HG02759 (cell line): ENCODE results near the gene MT1A.

Source experiments
- ATAC-seq: cut with Tn5 transposase; IDR thresholded peaks from one replicate; pipeline ENCODE4 v1.9.1; 2021; ENCODE audit warnings: mild to moderate bottlenecking, moderate library complexity; ENCODE audit not compliant: unreplicated experiment

Gene MT1A

DNA sequence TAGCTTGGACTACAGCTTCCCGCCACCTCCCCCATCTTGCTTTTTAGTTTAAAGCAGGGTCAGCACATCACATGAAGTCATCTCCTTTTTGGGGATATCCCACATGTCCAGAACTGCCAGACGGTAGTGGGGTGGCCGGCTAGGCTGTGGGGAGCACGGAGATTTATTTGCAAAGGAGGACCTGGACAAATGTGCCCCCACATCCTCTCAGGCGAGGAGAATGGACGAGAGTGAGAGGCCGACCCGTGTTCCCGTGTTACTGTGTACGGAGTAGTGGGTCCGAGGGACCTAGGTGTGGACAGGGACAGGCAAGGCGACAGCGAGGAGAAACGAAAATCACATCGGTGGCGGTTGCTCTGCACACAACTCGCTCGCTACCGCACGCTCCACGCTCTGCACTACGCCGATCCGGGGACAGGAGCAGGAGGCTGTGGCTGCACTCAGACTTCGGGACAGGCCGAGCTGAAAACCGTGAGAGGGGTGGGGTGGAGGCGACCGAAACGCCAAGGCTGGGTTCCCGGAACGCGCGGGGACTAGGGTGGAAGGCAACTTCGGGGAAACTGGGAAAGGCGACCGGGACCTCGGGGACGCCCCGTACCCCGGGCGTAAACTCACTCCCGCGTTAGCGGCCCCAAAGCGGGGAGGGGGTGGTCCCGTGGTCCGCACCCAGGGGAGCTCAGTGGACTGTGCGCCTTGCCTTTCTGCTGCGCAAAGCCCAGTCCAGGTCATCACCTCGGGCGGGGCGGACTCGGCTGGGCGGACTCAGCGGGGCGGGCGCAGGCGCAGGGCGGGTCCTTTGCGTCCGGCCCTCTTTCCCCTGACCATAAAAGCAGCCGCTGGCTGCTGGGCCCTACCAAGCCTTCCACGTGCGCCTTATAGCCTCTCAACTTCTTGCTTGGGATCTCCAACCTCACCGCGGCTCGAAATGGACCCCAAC lies at the start of gene MT1A:
MT1A (plus strand) TSS at position 853 of the 937 bp plus-strand sequence; CDS start at position 926, 73 bp downstream.
- no peak for ATAC-seq

DNA sequence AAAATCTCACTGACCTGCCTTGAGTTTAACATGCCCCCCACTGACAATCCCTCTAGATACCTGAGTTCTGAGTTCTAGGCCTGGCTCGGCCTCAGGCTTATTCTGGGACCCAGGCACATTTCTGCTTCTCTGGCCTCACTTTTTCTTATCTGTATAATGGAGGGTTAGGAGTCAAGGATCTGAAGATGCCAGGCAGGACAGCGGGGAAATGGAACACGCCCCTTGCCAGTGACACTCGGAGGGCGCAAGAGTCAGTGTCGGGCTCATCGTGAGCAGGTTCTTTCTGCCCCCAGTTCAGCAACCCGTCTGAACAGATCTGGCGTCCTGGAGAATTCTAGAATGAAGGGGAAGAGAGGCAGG lies 49.7 kb upstream of the MT1A start:
- no peak for ATAC-seq

DNA sequence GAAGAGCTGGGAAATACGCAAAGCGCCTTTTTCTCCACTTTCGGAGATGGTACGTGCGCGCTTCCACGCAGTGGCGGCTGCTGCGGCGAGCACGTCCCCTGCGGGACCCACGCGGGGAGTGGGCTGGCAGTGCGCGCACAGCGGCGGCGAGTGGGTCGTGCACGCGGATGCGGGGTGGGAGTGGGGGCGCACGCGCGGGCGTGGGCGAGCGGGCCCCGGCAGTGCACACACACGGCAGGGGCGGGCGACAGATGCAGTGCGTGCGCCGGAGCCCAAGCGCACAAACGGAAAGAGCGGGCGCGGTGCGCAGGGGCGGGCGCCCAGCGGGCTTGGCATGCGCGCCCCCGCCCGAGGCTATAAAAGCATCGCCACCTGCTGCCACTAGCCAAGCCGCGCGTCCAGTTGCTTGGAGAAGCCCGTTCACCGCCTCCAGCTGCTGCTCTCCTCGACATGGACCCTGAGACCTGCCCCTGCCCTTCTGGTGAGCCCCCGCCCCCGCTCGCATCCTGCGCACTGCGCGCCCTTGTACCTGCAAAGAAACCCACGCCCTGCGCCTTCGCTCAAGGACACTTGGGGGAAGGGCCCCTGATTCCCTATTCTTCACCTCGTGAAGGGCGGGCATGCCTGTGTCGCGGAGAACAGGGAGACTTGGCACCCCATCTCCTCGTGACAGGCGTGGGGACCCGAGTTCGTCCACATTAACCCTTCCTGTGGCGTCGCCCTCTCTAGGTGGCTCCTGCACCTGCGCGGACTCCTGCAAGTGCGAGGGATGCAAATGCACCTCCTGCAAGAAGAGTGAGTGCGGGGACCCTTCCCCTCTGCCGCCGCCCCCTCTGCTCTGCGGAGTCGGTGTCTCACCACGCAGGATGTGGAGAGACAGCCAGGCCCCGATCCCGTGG lies 49.1 kb upstream of the MT1A start, which contains the start of gene MT3:
MT3 (plus strand) TSS at position 388 of the 899 bp plus-strand sequence; CDS start at position 451, 63 bp downstream.
- ATAC-seq, result no peak

DNA sequence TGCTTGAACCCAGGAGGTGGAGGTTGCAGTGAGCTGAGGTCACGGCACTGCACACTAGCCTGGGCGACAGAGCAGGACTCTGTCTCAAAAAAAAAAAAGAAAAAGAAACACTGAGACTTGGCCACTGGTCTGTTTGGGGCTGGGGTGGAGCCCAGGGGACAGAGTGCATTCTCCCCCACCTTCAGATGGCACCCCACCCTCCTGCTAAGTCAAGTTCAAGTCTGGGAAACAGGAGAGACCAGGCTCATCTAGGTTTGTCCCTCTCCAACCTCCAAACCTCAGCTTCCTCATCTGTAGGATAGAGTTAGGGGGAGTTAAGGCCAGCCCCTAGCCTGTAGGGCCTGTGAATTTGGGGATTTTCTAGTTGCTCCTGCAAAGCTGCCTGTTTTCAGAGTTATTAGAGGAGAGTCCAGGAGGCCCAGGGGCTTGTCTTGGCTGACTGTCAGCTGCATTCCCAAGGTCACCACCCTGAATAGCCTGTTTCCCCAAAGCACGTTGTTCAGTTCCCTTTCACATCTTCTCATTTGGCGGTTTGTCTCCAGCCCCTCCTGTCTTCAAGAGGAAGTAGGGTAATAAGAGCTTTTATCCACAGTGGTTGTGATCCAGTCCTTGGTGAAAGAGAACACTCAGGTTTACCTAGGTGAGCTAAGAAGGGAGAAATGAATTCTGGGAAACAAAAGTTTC lies 46.9 kb upstream of the MT1A start:
- ATAC-seq, result no peak

DNA sequence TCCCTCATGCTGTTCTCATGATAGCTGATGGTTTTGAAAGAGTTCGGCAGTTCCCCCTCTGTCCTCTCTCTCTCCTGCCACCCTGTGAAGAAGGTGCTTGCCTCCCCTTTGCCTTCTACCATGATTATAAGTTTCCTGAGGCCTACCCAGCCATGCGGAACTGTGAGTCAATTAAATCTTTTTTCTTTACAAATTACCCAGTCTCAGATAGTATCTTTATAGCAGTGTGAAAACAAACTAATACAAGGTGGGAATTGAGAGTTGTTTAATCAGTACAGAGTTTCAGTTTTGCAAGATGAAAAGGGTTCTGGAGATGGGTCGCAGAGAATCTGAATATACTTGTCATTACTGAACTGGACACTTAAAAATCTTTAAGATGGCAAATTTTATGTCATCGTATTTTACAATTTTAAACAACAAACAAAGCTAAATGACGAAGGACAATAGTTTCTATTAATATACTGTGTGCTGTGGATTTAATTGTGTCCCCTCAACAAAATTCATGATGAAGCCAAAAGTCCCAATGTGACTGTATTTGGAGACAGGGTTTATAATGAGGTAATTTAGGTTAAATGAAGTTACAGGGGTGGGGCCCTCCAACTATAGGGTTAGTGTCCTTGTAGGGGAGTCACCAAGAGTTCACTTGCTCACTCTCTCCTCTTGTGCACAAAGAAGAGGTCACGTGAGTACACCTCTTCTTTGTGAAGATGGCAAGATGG lies 44.7 kb upstream of the MT1A start:
- ATAC-seq, result no peak

DNA sequence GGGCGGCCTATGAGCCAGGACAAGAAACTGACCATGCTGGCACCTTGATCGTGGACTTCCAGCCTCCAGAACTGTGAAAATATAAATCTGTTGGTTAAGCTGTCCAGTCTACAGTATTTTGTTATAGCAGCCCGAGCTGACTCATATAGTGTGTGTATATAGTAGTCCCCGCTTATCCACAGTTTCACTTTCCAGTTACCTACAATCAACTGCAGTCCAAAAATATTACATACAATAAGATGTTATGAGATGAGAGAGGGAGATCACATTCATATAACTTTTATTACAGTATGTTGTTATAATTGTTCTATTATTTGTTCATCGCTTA lies 44.2 kb upstream of the MT1A start:
- ATAC-seq, result no peak

DNA sequence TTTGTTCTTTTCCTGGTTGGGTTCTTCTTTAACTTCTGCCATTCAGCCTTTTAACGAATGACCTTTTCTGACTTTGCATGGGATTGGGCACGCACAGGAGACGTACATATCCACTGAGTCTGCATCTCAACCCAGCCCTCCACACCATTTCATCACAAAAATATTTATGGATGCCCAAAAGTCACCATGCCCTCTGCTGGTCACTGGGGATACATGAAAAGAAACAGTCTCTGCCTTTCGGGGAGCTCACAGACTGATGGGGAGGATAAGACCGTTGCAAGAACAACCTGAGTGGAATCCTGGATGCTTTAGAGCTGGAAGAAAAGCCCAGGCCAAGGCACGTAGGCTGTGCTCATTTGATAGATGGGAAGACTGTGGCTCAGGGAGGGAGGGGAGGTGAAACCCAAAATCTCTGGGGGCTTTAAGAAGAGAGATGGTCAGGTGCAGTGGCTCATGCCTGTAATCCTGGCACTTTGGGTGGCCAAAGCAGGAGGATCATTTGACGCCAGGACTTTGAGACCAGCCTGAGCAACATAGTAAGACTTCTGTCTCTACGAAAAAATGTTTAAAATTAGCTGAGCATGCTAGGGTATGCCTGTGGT lies 38.0 kb upstream of the MT1A start:
- ATAC-seq, result no peak

DNA sequence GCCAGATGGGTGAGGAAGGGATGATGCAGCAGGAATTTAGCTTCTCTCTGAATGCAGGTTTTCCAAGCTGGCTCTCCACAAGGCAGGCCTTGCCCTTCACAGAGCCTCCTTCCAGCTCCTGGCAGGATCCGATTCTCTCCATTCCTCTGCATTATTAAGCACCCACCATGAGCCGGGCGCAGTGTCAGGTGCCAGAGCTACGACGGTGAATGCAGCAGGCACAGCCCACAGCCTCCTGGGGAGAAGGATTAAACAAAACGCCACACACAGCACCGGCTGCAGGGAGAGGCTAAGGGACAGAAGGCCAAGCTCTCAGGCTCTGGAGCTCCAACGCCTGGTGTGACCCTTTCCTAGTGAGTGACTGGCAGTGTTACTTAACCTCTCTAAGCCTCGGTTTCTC lies 37.1 kb upstream of the MT1A start:
- no peak for ATAC-seq

DNA sequence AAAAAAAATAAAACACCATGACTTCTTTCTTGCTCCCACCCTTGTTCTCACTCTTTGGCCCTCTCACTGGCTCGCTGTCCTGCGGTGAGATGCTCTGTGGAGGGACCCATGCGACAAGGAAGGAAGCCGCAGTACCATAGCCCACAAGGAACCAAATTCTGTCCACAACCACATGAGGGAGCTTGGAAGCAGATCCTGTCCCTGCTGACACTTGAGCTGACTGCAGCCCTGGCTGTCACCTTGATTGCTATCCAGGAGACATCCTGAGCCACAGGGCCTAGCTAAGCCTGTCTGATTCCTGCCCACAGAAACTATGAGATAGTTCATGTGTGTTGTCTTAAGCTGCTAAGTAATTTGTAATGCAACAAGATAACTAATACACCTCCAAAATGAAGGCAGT lies 34.9 kb upstream of the MT1A start:
- no peak for ATAC-seq

DNA sequence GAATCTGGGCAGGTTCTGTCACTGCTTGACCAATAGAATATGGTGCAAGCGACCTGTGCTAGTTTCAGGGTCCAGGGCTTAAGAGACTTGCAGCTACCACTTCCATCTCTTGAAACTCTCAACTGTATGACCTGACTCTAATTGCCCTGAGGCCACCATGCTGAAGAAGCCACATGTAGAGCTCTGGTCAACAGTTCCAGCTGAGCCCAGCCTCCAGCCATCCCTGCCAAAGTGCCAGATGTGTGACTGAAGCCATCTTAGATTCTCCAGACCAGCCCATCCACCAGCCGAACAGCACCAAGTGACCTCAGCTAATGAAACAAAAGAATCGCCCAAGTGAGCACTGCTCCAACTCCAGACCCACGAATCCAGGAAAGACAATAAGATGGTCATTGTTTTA lies 33.5 kb upstream of the MT1A start:
- ATAC-seq, result no peak

DNA sequence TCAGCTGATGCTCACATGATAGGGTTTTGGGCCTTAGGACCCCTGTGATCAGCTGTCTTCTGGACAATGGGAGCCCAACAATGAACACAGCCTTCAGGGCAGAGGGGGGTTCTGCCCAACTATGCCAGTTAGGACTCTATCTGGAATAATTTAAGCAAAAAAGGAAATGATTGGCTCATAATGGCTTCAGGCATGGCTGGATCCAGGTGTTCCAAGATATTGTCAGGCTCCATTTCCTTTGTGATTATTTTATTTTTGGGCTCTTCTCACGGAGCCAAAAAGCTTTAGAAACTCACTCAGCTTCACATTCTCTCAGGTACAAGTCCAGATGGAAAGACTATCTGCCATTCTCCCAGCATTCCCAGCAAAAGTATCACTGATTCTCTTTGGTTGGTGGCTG lies 33.0 kb upstream of the MT1A start:
- ATAC-seq, result no peak

DNA sequence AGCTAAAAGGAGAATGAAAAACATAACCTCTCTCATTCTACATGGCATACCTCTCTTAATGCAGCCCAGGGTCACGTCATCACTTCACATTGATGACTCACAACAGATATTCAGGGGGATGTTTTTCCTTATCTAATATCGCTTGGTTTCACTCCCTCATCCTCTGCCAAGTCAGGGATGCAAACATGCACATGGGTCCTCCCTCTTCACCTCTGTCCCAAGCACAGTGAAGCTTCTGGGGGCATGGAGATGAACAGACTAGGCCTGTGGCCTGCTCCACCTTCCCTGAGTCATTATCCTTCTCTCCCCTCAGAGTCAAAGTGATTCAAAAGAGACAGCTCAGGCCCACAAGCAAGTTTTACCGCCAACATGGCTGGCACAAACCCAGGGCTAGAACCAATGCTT lies 32.4 kb upstream of the MT1A start:
- ATAC-seq, result no peak

DNA sequence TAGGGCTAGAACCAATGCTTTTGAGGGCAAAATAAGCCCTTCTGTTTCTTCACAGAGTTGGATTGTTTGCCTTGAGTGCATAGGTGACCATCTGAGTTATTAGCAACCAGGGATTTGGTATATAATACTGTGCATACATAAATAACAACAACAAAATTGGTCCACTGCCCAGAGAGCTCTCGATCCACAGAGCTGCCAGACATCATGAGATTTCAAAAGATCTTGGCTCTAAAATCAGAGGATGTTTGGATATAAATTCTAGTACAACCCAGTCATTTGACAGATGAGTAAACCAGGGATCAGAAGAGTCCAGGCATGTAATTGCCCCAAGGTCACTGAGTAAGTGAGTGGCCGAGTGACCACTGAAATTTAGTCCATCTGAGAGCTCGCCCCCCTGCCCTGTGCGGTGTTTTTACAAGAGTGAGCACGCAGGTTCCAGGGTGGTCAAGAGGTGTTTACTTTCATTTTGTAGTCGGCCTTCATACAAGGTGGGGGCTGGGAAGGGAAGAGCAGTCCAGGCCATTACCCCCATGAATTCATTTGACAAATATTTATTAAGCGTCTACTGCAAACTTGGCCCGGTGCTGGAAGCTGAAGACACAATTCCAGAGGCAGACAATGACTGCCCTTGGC lies 31.9 kb upstream of the MT1A start:
- no peak for ATAC-seq

DNA sequence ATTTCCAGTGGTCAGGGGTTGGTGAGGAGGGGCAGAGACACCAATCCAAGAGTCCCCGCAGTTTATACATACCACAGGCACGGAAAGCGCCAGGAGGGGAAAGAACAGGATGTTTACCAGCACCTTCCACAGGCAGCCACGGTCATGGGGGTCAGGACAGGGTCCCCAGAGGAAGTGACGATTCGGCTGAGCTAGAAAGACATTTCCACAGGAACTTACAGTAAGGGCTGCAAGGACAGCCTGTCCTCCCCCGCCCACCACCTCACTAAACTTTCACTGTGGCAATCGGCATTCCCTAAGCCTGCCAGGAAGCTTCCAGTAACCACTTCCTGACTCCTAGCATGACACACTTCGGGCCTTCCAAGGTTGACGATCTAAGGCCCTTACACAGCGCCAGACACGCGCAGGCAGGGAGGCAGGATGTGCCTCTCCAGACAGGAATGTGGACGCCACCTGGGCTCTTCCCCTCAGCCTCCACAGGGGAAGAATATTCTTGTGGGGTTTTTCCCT lies 31.3 kb upstream of the MT1A start:
- ATAC-seq, result no peak

DNA sequence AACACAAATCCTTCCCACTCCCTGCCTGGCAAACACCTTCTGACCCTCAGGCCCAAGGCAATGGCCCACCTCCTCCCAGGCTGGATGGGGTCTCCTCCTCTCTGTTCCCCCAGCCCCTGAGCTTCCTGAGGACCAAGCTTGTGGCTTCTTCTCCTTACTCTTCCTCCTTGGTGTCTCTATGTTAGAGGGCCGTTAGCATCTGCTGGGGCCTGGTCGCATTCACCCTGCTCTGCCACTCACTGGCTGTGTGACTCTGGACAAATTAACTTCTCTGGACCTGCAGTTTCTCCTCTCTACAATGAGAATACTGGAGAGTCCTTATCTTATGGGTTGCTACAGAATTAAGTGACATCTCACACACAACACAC lies 30.8 kb upstream of the MT1A start:
- no peak for ATAC-seq

DNA sequence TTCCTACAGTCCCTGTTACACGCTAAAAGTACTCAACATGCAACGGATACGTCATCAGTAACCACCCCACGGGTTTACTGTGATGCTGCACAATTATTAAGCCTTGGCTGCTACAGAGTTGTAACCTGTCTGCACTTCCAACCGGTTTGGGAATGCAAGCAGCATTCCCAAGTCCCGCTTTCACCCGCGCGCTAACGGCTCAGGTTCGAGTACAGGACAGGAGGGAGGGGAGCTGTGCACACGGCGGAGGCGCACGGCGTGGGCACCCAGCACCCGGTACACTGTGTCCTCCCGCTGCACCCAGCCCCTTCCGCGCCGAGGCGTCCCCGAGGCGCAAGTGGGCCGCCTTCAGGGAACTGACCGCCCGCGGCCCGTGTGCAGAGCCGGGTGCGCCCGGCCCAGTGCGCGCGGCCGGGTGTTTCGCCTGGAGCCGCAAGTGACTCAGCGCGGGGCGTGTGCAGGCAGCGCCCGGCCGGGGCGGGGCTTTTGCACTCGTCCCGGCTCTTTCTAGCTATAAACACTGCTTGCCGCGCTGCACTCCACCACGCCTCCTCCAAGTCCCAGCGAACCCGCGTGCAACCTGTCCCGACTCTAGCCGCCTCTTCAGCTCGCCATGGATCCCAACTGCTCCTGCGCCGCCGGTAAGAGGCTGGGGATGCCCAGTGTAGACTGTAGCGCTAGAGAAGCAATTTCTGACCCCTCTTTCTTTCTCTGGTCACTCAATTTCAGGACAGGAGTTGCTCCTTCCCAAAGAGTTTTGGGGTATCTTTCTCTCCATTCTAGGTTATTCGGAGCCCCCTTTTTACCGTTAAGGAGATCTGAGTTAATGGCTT lies 30.2 kb upstream of the MT1A start, which contains the start of gene MT2A:
MT2A (plus strand) TSS at position 542 of the 833 bp plus-strand sequence; CDS start at position 614, 72 bp downstream.
- peak; percentile 88 for ATAC-seq

DNA sequence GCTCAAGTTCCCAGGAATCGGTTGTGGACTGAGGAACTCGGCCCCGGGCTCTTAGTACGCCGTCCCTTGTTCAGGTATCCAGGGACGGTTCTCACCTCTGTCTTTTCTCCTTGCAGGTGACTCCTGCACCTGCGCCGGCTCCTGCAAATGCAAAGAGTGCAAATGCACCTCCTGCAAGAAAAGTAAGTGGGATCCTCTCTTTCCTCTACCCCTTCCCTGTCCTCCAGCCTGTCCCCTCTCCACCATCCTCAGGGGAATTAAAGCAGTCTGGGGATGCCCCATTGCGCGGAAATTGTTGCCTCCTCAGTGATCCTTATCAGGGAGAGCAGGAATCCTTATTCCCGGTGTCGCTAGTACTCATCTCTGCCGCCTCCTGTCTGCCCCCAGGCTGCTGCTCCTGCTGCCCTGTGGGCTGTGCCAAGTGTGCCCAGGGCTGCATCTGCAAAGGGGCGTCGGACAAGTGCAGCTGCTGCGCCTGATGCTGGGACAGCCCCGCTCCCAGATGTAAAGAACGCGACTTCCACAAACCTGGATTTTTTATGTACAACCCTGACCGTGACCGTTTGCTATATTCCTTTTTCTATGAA lies 29.5 kb upstream of the MT1A start:
- ATAC-seq, result no peak

DNA sequence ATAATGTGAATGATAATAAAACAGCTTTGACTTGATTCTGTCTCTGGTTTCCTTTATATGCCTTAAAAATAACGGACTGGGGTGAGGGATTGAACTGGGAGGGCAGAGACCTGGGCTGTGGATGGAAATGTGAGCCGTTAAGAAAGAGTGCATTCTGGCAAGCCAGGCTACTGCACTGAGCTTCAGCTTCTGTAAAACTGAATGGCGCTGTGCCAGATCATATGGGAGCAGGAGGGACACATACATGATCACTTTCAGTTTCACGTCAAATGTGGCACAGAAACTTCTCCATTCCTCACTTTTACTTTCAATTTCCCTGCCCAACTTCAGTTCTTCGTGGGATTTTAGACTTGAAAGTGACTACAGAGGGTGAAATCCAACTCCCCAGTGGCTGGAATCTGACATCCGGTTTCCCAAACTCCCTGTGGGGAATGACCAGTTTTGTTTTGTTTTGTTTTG lies 29.0 kb upstream of the MT1A start:
- ATAC-seq, result peak; percentile 43
